HG02623 (cell line): ENCODE results near the gene C16orf96.
"Not testable (repeated sequence)": the region's sequence is repeated elsewhere in the genome, so short reads cannot be mapped to it uniquely, and the experiment has no call there.

Experiments used
- ATAC-seq: cut with Tn5 transposase; IDR thresholded peaks from one replicate; pipeline ENCODE4 v1.9.1; 2021; ENCODE audit warnings: moderate library complexity; ENCODE audit not compliant: unreplicated experiment

C16orf96 gene

DNA sequence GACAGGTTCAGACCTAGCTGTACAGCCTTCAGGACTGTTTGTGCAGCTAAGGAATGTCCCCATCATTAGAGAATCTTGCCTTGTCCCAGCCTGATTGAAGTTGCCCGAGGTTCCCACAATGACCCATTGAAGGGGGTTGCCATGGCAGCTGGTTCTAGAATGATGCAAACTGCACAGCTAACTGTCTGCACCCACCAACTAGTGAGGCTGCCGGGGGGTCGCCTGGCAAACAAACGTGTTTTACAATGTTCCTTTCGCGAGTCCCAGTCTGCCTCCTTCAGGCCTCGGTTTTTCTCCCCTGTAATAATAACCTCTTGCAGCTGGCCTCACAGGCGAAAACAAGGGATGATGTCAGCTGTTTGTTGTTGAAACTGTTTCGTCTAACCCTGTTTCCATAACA, 5.5 kb downstream of the C16orf96 start:
- no peak for ATAC-seq

DNA sequence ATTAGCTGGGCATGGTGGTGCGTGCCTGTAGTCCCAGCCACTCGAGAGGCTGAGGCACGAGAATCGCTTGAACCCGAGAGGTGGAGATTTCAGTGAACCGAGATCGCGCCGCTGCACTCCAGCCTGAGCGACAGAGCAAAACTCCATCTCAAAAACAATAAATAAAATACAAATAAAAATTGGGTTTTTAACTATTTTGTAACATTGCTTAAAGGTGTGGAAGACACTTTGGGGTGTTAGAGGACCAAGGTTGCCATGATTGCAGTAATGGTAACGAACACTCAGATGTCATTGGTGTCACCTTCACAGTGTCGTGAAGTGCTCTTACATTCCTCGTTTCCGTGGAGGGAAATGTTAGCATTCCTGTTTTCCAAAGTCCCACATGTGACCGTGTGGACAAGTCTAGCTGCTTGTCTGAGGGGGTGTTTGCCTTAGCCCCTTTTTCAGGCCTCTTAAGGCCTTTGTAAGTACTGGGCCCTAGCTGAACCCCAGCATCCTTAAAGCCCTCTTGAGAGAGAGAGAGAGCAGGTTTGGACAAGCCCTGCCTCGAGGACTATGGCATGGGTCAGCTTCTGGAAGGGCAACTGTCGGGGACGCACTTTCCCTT, 8.6 kb downstream of the C16orf96 start:
- no peak for ATAC-seq

DNA sequence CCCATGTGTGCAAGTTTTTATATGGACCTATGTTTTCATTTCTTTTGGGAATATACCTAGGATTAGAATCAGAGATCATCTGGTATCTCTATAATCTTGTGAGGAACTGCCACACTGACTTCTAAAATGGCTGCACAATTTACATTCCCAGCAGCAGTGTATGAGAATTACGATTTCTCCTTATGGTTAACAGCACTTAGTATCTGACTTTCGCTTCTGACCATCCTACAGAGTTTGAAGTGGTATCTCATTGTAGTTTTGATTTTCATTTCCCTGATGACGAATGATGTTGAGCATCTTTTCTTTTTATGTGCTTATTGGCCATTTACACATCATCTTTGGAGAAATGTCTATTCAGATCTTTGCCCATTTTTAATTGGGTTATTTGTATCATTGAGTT, 10.0 kb downstream of the C16orf96 start:
- no peak for ATAC-seq

- no peak for ATAC-seq
Observed at GRCh38 chr16:4570086-4570485, 13.9 kb downstream of the C16orf96 start.

GRCh38 chr16:4570688-4571321, 14.7 kb downstream of the C16orf96 start:
- ATAC-seq = no peak

DNA sequence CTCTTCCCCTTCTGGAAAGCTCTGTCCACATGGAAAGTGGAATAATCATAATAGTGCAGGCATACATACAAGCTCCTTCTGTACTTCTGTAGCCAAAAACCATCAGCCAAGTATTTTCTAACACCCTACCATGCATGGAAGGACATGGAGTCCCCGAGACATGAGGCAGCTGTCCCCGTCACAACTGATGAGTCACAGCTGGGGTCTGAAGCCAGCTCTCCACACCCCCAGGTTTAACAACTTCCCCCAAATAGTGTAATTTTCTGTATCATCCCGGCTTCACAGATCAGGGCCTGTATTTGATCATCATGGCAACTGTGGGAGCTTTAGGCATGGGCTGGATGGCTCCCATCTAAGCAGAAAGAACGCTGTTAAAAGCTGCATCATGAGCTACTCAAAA, 16.6 kb downstream of the C16orf96 start:
- ATAC-seq = no peak

DNA sequence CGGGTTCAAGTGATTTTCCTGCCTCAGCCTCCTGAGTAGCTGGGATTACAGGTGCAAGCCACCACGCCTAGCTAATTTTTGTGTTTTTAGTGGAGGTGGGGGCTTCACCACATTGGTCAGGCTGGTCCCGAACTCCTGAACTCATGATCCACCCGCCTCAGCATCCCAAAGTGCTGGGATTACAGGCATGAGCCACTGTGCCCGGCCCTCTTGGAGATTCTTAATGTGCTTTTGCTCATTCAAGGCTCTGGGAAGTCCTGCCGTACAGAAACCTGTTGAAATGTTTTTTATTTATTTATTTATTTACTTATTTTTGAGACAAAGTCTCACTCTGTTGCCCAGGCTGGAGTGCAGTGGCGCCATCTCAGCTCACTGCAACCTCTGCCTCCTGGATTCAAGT, 17.8 kb downstream of the C16orf96 start:
- ATAC-seq = not testable (repeated sequence)

- no peak for ATAC-seq
Observed at GRCh38 chr16:4574919-4575705, 19.0 kb downstream of the C16orf96 start.

- ATAC-seq = no peak
Observed at GRCh38 chr16:4576008-4576407, 19.9 kb downstream of the C16orf96 start.

DNA sequence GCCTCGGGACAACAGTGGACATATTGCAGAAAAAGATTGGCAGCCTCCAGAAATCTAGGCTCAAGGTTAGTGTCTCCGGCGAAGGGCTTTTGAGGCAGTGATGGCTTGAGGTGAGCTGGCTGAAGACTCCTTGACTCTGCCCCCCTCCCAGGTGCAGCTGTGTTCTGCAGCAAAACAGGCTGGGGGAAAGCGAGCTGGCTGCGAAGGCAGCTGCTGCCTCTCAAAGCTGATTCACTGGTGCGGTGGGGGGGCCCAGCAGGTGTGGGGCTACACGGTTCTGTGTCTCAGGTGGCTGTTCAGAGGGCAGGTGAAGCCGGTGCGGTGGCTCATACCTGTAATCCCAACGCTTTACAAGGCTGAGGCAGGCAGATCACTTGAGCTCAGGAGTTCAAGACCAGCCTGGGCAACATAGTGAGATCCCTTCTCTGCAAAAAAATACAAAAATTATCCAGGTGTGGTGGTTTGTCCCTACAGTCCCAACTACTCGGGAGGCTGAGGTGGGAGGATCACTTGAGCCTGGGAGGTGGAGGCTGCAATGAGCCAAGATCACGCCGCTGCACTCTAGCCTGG, 22.9 kb downstream of the C16orf96 start:
- ATAC-seq = no peak

DNA sequence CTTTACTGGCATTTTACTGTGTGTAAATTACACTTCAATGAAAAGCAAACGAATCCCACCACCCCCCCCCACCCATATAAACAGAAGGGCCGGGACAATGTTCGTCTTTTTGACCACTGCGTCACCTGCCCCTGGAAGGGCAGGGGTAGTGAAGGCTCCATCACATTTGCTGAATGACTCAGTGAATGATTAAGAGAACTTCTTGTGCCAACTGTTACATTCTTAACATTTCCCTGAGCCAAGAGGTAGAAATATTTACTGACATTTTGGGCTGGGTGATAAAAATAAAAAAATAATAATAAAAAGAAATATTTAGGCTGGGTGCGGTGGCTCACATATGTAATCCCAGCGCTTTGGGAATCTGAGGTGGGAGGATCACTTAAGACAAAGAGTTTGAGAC, 24.1 kb downstream of the C16orf96 start:
- no peak for ATAC-seq

DNA sequence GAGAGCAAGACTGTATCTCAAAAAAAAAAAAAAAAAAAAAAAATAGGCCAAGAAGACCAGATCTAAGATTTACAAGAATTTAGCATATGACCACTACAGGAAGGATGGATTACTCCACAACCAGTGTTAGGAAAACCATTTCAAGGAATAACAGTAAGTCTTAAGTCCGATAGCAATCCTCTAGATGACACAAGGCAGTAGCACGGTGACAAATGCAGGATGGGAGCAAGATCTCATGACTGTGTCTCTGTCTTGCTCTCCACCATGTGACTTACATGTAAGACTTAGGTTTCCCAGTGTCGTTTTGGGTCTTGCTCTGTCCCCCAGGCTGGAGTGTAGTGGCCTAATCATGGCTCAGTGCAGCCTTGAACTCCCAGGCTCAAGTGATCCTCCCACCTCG, 27.8 kb downstream of the C16orf96 start:
- ATAC-seq = no peak

- ATAC-seq = no peak
Observed at GRCh38 chr16:4586291-4586690, 30.2 kb downstream of the C16orf96 start.

GRCh38 chr16:4588386-4588785, 32.2 kb downstream of the C16orf96 start:
- ATAC-seq = no peak

GRCh38 chr16:4588961-4589360, 32.8 kb downstream of the C16orf96 start:
- ATAC-seq = no peak

DNA sequence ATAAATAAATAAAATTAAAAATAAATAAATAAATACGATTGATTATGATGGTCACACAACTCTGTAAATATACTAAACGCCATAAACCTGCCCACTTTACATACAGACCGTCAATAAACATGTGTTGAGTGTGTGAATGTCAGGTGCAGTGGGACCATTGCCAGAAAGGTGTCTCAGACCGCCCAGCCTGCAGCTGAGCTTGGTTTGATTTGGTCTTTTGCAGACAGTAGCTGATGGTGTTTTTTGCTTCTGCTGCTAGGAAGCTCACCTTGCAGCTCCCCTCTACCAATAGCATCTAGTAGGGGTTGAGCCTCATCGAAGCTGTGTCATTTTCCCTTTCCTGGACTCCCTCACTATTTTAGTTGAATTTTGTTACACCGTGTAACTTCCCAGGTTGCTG, 35.1 kb downstream of the C16orf96 start:
- ATAC-seq = no peak

DNA sequence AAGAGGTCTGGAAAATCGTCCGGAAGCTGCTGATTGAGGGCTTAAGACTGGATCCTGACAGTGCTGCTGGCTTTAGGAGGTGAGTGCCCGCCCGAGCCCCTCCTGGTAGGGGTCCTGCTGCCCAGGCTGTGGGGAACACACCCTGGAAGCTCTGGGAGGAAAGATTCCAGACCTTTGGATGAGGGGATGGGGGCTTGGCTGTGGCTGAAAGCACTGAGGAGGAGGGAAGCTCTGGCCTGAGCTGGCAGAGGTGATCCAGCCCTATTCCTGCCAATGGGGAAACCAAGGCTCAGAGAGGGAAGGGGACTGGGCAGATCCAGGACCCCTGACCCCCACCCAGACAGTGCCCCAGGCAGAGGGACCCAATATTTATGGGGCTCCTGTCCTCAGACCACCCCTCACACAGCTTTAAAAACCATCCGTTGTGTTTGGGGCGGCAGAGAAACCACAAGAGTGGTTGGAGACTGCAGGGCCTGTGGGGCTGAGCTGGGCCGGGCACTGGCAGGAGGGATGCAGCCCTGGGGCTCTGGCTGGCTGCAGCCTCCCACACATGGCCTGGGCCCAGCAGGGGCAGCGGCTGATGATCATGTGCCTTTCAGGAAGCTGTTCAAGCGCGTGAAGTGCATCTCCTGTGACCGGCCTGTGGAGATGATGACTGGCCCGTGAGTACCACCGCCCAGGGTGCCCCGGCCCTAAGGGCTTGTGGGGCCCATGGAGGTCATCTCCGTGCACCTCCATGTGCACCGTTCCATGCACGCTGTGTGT, 35.7 kb downstream of the C16orf96 start:
- ATAC-seq = no peak

DNA sequence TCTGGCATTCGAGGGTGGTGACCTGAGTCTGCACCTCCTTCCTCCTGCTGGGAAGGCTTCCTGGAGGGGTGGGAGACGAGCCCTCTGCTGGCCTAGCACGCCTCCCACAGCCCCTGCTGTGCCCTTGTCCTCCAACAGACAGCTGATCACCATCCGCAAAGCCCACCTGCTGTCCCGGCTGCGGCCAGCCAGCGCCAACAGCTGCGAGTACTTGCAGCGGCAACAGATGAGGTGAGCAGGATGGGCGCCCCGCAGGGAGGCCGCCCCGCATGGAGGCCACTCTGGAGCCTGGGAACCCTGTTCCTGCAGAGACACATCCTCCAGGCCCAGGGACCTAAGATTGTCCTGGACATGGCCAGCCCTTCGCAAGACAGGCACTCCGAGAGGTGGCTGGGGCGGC, 36.9 kb downstream of the C16orf96 start:
- ATAC-seq = no peak

DNA sequence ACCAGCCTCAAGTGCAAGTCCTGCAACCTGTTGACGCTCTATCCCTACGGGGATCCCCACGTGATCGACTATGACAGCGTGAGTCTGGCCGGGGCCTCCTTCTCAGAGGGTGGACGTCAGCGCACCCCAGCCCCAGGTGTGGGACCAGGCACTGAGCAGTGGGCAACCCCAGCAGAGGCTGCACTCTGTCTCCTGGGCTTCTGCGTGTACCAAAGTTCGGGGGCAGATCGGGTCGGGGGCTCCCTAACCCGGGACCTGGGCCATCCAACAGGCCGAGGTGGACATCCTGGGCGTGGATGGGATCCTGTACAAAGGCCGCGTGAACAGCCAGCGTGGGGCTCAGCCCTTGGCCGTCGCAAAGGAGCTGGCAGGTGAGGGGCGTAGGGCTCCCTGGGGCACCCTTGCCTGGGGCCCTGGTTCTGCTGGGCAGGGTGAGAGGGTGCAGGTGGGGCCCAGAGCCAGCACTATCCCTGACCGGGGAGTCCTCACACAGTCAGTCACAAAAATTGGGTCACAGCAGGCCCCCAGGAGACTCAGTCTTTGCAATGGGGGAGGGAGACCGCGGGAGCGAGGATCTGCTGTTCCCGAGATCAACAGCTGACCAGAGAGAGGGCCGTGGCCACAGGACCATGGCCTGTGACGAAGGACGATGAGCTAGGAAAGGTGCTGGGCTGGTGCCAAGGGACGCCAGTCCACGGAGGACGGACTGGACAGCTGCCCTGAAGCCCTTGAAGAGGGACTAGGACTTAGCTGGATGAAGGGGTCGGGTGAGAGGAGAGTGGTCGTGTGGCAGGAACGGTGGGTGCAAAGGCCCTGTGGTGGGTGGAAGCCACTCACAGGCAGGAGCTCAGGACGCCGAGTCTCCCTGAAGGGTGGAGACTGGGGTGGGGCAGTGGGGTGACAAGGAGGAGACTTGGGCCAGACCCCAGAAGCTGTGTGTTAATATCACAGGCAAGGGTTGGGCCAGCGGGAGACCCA, 38.6 kb downstream of the C16orf96 start:
- ATAC-seq = no peak

- no peak for ATAC-seq
Observed at GRCh38 chr16:4597174-4597573, 41.0 kb downstream of the C16orf96 start.
